Skeletal muscle satellite cell (primary cell): ENCODE measurements around the gene ARHGAP4.

Source experiments
- H3K27me3 ChIP-seq: 2 replicates; pipeline ENCODE4 v1.7.0; 2013; ENCODE audit warnings: low read length; ENCODE audit not compliant: control insufficient read depth, insufficient read depth
- H3K36me3 ChIP-seq: 2 replicates; pipeline ENCODE4 v1.7.0; 2013; ENCODE audit warnings: mild to moderate bottlenecking, control low read depth, low read length; ENCODE audit not compliant: insufficient read depth
- H3K4me1 ChIP-seq: 2 replicates; pipeline ENCODE4 v1.7.0; 2013; ENCODE audit warnings: low read length; ENCODE audit not compliant: control insufficient read depth, insufficient read depth
- H3K4me2 ChIP-seq: 2 replicates; pipeline ENCODE4 v1.7.0; 2013; ENCODE audit warnings: mild to moderate bottlenecking, low read length
- H3K4me3 ChIP-seq: 2 replicates; pipeline ENCODE4 v1.7.0; 2013; ENCODE audit warnings: low read length
- H3K9ac ChIP-seq: 2 replicates; pipeline ENCODE4 v1.7.0; 2013; ENCODE audit warnings: mild to moderate bottlenecking, low read depth, low read length, moderate library complexity
- H3K9me3 ChIP-seq: replicated peaks from 2 replicates; pipeline ENCODE4 v1.7.0; 2013; ENCODE audit warnings: mild to moderate bottlenecking, control low read depth, low read length

Gene ARHGAP4

GRCh38 chrX:153939573-153939972, 13.5 kb upstream of the ARHGAP4 start:
- Histone ChIP-seq H3K9ac (no peak overlapping the region), H3K4me1 (peaks cover 5% of the 10 kb centered on the region), H3K36me3 (no peaks in the 10 kb centered on the region), H3K4me3 (no peak overlapping the region), H3K4me2 (no peak overlapping the region), H3K27me3 (no peaks in the 10 kb centered on the region), H3K9me3 (no peaks in the 10 kb centered on the region)

DNA sequence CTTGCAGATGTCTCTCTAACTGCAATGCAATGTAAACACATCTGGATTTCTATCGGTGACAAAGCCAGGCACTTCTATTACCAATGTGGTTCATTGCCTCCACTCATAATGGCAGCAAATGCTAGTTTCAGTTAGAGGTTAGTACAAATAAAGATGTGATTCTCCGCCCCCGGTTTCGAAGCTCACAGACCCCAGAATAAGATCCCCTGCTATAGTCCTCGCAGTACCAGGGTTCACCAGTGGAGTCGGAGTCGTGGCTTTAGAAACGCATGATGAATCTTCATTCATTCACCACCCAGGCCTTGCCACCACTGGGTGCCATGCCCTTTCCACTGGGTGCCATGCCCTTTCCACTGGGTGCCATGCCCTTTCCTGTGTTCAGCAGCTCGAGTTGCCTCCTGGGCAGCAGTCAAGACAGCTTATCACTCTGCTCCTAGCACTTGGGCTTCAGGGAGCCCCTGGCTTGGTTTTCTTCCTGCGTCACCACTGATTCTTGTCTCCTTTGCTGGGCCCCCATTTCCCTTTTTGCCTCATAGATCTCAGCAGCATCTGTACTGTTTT, 12.2 kb upstream of the ARHGAP4 start:
- H3K4me1 ChIP-seq = peaks cover 14% of the 10 kb centered on the region
- no peaks in the 10 kb centered on the region for H3K36me3 ChIP-seq

GRCh38 chrX:153937056-153937455, 11.0 kb upstream of the ARHGAP4 start:
- Histone ChIP-seq H3K27me3 (no peaks in the 10 kb centered on the region), H3K9me3 (no peaks in the 10 kb centered on the region), H3K4me2 (no peak overlapping the region), H3K4me3 (no peak overlapping the region), H3K9ac (no peak overlapping the region), H3K4me1 (peaks cover 14% of the 10 kb centered on the region), H3K36me3 (peaks cover 6% of the 10 kb centered on the region)

More for the DNA sequence above, 12.2 kb upstream of the ARHGAP4 start:
- H3K27me3 ChIP-seq = no peaks in the 10 kb centered on the region
- H3K4me2 ChIP-seq = no peak overlapping the region
- H3K4me3 ChIP-seq = no peak overlapping the region
- H3K9ac ChIP-seq = no peak overlapping the region
- H3K9me3 ChIP-seq = no peaks in the 10 kb centered on the region

DNA sequence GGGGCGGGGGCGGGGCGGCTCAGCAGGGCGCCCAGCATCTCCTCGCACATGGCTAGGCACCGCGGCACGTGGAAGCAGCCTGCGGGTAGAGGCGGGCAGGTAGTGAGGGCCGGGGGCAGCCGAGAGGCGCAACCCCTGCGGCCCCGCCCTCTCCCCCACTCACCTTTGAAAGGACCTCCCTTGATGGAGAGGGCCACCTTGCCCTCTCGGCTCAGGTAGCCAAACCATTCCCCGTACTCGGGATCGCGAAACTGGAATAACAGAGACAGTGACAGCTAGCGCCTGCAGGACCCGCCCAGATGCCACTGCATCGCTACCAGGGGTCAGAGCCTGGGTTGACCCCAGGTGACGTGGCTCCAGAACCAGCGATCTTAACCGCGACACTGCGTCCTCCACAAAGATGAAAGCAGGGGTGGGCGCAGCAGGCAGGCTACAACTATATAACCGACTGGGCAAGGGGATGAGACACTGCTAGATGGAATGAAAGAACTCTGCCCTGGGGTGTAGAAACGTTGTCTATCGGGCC, 9.3 kb upstream of the ARHGAP4 start:
- peaks cover 14% of the 10 kb centered on the region for H3K4me1 ChIP-seq
- no peaks in the 10 kb centered on the region for H3K27me3 ChIP-seq
- H3K4me2 ChIP-seq = peak overlapping the region; percentile 79
- H3K9ac ChIP-seq = no peak overlapping the region
- H3K9me3 ChIP-seq = no peaks in the 10 kb centered on the region
- H3K36me3 ChIP-seq = peaks cover 20% of the 10 kb centered on the region
- peak overlapping the region; percentile 81 for H3K4me3 ChIP-seq

- H3K36me3 ChIP-seq = peaks cover 26% of the 10 kb centered on the region
- H3K4me3 ChIP-seq = peak within 1 kb of the TSS; percentile 81
- H3K4me1 ChIP-seq = peaks cover 14% of the 10 kb centered on the region
- peak within 1 kb of the TSS; percentile 95 for H3K4me2 ChIP-seq
- H3K9ac ChIP-seq = peak within 1 kb of the TSS; percentile 86
- no peaks in the 10 kb centered on the region for H3K9me3 ChIP-seq
- H3K27me3 ChIP-seq = no peaks in the 10 kb centered on the region
Measured at GRCh38 chrX:153934762-153935325, 8.8 kb upstream of the ARHGAP4 start, which contains the start of gene NAA10. NAA10 (minus strand) TSS chrX:153935037; CDS start chrX:153934904, 133 bp downstream.

DNA sequence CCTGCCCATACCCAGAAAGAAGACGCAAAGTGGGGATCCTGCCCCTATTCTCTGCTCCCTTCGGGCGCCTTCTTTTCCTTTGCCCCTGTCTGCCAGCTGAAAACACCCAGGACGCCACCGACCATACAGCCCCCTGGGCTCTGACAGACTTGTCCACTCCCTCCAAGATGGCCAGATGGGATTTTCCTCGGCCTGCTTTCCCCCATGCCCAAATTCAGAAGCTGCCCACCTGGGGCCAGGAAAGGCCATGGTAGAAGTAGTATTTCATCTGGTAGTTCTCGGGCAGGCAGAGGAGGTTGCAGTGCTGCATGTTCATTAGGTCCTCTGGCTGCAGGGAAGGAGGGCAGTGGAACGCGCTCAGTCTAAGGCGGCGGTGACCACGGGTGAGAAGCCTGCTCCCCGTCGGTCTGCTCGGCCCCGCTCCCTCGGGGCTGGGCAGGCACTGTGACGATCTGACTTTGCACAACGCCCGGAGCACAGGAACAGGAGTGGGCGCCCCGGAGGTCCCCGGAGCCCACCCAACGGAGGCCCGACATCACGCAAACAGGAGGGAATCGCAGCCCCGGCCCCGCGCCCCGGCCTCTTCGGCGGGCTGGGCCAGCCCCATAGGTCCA, 8.2 kb upstream of the ARHGAP4 start:
- no peaks in the 10 kb centered on the region for H3K27me3 ChIP-seq
- peaks cover 31% of the 10 kb centered on the region for H3K36me3 ChIP-seq

GRCh38 chrX:153933748-153934147, 7.7 kb upstream of the ARHGAP4 start:
- H3K27me3 ChIP-seq = no peaks in the 10 kb centered on the region
- H3K9ac ChIP-seq = peak overlapping the region; percentile 86
- peak overlapping the region; percentile 81 for H3K4me3 ChIP-seq
- peaks cover 21% of the 10 kb centered on the region for H3K4me1 ChIP-seq
- H3K36me3 ChIP-seq = peaks cover 34% of the 10 kb centered on the region
- no peaks in the 10 kb centered on the region for H3K9me3 ChIP-seq
- H3K4me2 ChIP-seq = peak overlapping the region; percentile 95

More for the DNA sequence above, 8.2 kb upstream of the ARHGAP4 start:
- H3K9ac ChIP-seq = peak overlapping the region; percentile 86
- peak overlapping the region; percentile 81 for H3K4me3 ChIP-seq
- peaks cover 15% of the 10 kb centered on the region for H3K4me1 ChIP-seq
- H3K4me2 ChIP-seq = peak overlapping the region; percentile 95
- no peaks in the 10 kb centered on the region for H3K9me3 ChIP-seq

DNA sequence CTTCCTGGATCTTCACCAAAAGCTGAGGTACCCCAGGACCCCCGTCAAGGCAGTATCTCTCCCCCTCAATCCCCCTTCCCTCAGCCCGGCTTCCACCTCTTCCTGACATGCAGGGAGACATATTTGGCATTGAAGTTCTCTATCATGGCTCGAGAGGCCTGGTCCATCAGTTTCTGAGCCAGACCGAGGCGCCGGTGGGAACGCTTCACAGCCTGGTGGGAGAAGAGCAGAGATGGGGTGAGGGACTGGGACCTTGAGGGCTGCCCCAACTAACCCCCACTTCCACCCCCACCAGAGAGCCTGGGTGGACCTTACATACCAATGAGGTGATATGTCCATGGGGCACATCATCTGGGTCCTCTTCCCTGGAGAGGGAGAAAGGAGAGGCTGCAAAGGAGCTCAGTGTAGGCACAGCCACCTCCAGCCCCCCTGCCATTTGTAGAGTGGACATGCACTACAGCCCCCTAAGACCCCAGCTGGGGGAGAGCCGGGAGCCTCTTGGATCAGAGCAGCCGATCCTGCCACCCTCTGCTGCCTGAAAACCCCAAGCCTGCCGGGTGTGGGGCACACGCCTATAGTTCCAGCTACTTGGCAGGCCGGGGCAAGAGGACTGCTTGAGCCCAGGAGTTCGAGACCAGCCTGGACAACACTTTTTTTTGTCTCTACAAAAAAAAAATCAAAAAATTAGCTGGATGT, 6.3 kb upstream of the ARHGAP4 start:
- Histone ChIP-seq H3K27me3 (no peaks in the 10 kb centered on the region), H3K4me1 (peaks cover 28% of the 10 kb centered on the region), H3K4me2 (no peak overlapping the region), H3K9ac (no peak overlapping the region), H3K4me3 (no peak overlapping the region), H3K36me3 (peaks cover 34% of the 10 kb centered on the region), H3K9me3 (no peaks in the 10 kb centered on the region)

GRCh38 chrX:153931748-153932147, 5.7 kb upstream of the ARHGAP4 start:
- no peak overlapping the region for H3K4me2 ChIP-seq
- H3K4me1 ChIP-seq = peaks cover 34% of the 10 kb centered on the region
- no peaks in the 10 kb centered on the region for H3K9me3 ChIP-seq
- H3K36me3 ChIP-seq = peaks cover 34% of the 10 kb centered on the region
- H3K9ac ChIP-seq = no peak overlapping the region
- H3K27me3 ChIP-seq = no peaks in the 10 kb centered on the region
- no peak overlapping the region for H3K4me3 ChIP-seq

GRCh38 chrX:153931151-153931550, 5.1 kb upstream of the ARHGAP4 start:
- Histone ChIP-seq H3K27me3 (no peaks in the 10 kb centered on the region), H3K9me3 (no peaks in the 10 kb centered on the region), H3K9ac (no peak overlapping the region), H3K4me2 (no peak overlapping the region), H3K4me1 (peaks cover 40% of the 10 kb centered on the region), H3K4me3 (no peak overlapping the region), H3K36me3 (peaks cover 34% of the 10 kb centered on the region)
